Trophoblast cell (in vitro differentiated cells and primary cell): ENCODE data around the gene HCN1.

ENCODE experiments used
- DNase-seq, 2 donors: peaks; one replicate each; pipeline ENCODE4 v3.0.0-alpha.2; 2016
- H2AFZ ChIP-seq: 2 replicates; pipeline ENCODE4 v1.6.1; 2013; ENCODE audit warnings: low read length, moderate library complexity, mild to moderate bottlenecking; ENCODE audit not compliant: insufficient read depth, poor library complexity
- H2AK5ac ChIP-seq: 2 replicates; pipeline ENCODE4 v1.6.1; 2013; ENCODE audit warnings: mild to moderate bottlenecking, low read length
- H2BK120ac ChIP-seq: 2 replicates; pipeline ENCODE4 v1.6.1; 2013; ENCODE audit warnings: low read length, mild to moderate bottlenecking, moderate library complexity; ENCODE audit not compliant: insufficient read depth, poor library complexity
- H2BK12ac ChIP-seq: 2 replicates; pipeline ENCODE4 v1.6.1; 2013; ENCODE audit warnings: mild to moderate bottlenecking, low read length, moderate library complexity
- H2BK5ac ChIP-seq: 2 replicates; pipeline ENCODE4 v1.6.1; 2013; ENCODE audit warnings: low read length, low read depth, moderate library complexity, mild to moderate bottlenecking; ENCODE audit not compliant: poor library complexity
- H3K14ac ChIP-seq: 2 replicates; pipeline ENCODE4 v1.6.1; 2013; ENCODE audit warnings: mild to moderate bottlenecking, low read length
- H3K18ac ChIP-seq: 2 replicates; pipeline ENCODE4 v1.6.1; 2013; ENCODE audit warnings: mild to moderate bottlenecking, low read length
- H3K23ac ChIP-seq: 2 replicates; pipeline ENCODE4 v1.6.1; 2013; ENCODE audit warnings: low read length
- H3K27ac ChIP-seq: 2 replicates; pipeline ENCODE4 v1.5.1; 2013; ENCODE audit warnings: low read depth, mild to moderate bottlenecking, inconsistent platforms, low read length, moderate library complexity
- H3K27me3 ChIP-seq: 2 replicates; pipeline ENCODE4 v1.6.1; 2013; ENCODE audit warnings: inconsistent platforms, mild to moderate bottlenecking, low read length, moderate library complexity; ENCODE audit not compliant: insufficient read depth
- H3K36me3 ChIP-seq, 2 experiments: 1 replicate in 1 of 2; 2 replicates in 1 of 2; pipeline ENCODE4 v1.6.1; 2013; ENCODE audit warnings: low read length in 2 of 2, mild to moderate bottlenecking in 2 of 2, moderate library complexity in 1 of 2; ENCODE audit not compliant: insufficient read depth in 2 of 2, control insufficient read depth in 1 of 2
- H3K4ac ChIP-seq: 2 replicates; pipeline ENCODE4 v1.6.1; 2013; ENCODE audit warnings: low read depth, mild to moderate bottlenecking, low read length, moderate library complexity
- H3K4me1 ChIP-seq, 2 experiments: 1 replicate in 1 of 2; 2 replicates in 1 of 2; pipeline ENCODE4 v1.6.1; 2013; ENCODE audit warnings: low read length in 2 of 2, mild to moderate bottlenecking in 2 of 2, moderate library complexity in 1 of 2; ENCODE audit not compliant: insufficient read depth in 2 of 2, control insufficient read depth in 1 of 2
- H3K4me2 ChIP-seq: 2 replicates; pipeline ENCODE4 v1.6.1; 2013; ENCODE audit warnings: inconsistent platforms, mild to moderate bottlenecking, low read length, moderate library complexity
- H3K4me3 ChIP-seq: 2 replicates; pipeline ENCODE4 v1.5.1; 2013; ENCODE audit warnings: mild to moderate bottlenecking, low read depth, low read length, inconsistent platforms
- H3K79me1 ChIP-seq: one replicate; pipeline ENCODE4 v1.6.1; 2013; ENCODE audit warnings: low read length
- H3K79me2 ChIP-seq: 2 replicates; pipeline ENCODE4 v1.6.1; 2013; ENCODE audit warnings: low read length, mild to moderate bottlenecking; ENCODE audit not compliant: control insufficient read depth, insufficient read depth, poor library complexity
- H3K9ac ChIP-seq: 2 replicates; pipeline ENCODE4 v1.6.1; 2013; ENCODE audit warnings: mild to moderate bottlenecking, low read length
- H3K9me3 ChIP-seq: 2 replicates; pipeline ENCODE4 v1.6.1; 2013; ENCODE audit warnings: low read depth, mild to moderate bottlenecking, control low read depth, inconsistent platforms, low read length; ENCODE audit not compliant: insufficient read depth
- H4K12ac ChIP-seq: 2 replicates; pipeline ENCODE4 v1.6.1; 2013; ENCODE audit warnings: low read depth, mild to moderate bottlenecking, low read length, moderate library complexity
- H4K8ac ChIP-seq: 2 replicates; pipeline ENCODE4 v1.6.1; 2013; ENCODE audit warnings: low read depth, mild to moderate bottlenecking, low read length, moderate library complexity
- H4K91ac ChIP-seq: one replicate; pipeline ENCODE4 v1.6.1; 2013; ENCODE audit warnings: low read depth, mild to moderate bottlenecking, low read length, moderate library complexity
- WGBS: extraction: QIAGEN DNeasy Blood & Tissue Kit; methylation state at CpG from one replicate; pipeline ENCODE4 v1.1.7; 2013; ENCODE audit warnings: missing lambda C conversion rate; ENCODE audit not compliant: insufficient read length, insufficient coverage; ENCODE audit errors: extremely low coverage; 5-methylcytosine and 5-hydroxymethylcytosine counted together

Gene HCN1

GRCh38 chr5:45410304-45410995 is 285.7 kb downstream of the HCN1 start:
- Histone ChIP-seq H4K91ac (no peak overlapping the region), H3K27me3 (no peaks in the 10 kb centered on the region), H3K36me3 (no peaks in the 10 kb centered on the region), H3K27ac (no peak overlapping the region), H3K4me2 (no peak overlapping the region), H2AFZ (no peak overlapping the region), H2BK12ac (no peak overlapping the region), H2BK120ac (no peak overlapping the region), H3K79me2 (no peaks in the 10 kb centered on the region), H3K4me3 (no peak overlapping the region), H3K9me3 (no peaks in the 10 kb centered on the region), H3K4ac (no peak overlapping the region), H3K23ac (no peak overlapping the region), H4K12ac (no peak overlapping the region), H3K14ac (no peak overlapping the region), H3K4me1 (no peaks in the 10 kb centered on the region), H2AK5ac (no peak overlapping the region), H3K79me1 (no peaks in the 10 kb centered on the region), H3K9ac (no peak overlapping the region), H4K8ac (no peak overlapping the region), H2BK5ac (no peak overlapping the region), H3K18ac (no peak overlapping the region)
- DNase-seq, result no peak
- no CpG with 5 or more reads among the region's 3 CpGs for WGBS

- DNase-seq, result no peak
Observed at GRCh38 chr5:45408067-45408466, 288.1 kb downstream of the HCN1 start.

GRCh38 chr5:45402804-45403455 is 293.2 kb downstream of the HCN1 start:
- Histone ChIP-seq H2AK5ac (no peak overlapping the region), H2AFZ (no peak overlapping the region), H2BK12ac (no peak overlapping the region), H3K4me1 (no peaks in the 10 kb centered on the region), H3K4me2 (no peak overlapping the region), H3K23ac (no peak overlapping the region), H4K8ac (no peak overlapping the region), H3K14ac (no peak overlapping the region), H3K4ac (no peak overlapping the region), H2BK120ac (no peak overlapping the region), H3K27me3 (no peaks in the 10 kb centered on the region), H3K27ac (no peak overlapping the region), H4K91ac (no peak overlapping the region), H3K36me3 (no peaks in the 10 kb centered on the region), H3K9me3 (no peaks in the 10 kb centered on the region), H3K79me1 (no peaks in the 10 kb centered on the region), H3K18ac (no peak overlapping the region), H3K9ac (no peak overlapping the region), H4K12ac (no peak overlapping the region), H3K4me3 (no peak overlapping the region), H3K79me2 (no peaks in the 10 kb centered on the region), H2BK5ac (no peak overlapping the region)
- DNase-seq, result no peak
- WGBS, result no CpG with 5 or more reads among the region's 1 CpG

More at GRCh38 chr5:45408067-45408466, 288.1 kb downstream of the HCN1 start:
- no peak overlapping the region for H3K23ac ChIP-seq
- H3K27me3 ChIP-seq, result no peaks in the 10 kb centered on the region
- H2BK5ac ChIP-seq, result no peak overlapping the region
- H3K79me1 ChIP-seq, result no peaks in the 10 kb centered on the region
- H3K4me2 ChIP-seq, result no peak overlapping the region
- no CpG with 5 or more reads among the region's 2 CpGs for WGBS
- H2AFZ ChIP-seq, result no peak overlapping the region
- no peaks in the 10 kb centered on the region for H3K79me2 ChIP-seq
- no peak overlapping the region for H2BK120ac ChIP-seq
- H3K9me3 ChIP-seq, result no peaks in the 10 kb centered on the region
- no peak overlapping the region for H3K4ac ChIP-seq
- H4K91ac ChIP-seq, result no peak overlapping the region
- no peak overlapping the region for H3K27ac ChIP-seq
- no peak overlapping the region for H3K4me3 ChIP-seq
- H2BK12ac ChIP-seq, result no peak overlapping the region
- no peak overlapping the region for H2AK5ac ChIP-seq
- H3K4me1 ChIP-seq, result no peaks in the 10 kb centered on the region
- H4K12ac ChIP-seq, result no peak overlapping the region
- no peak overlapping the region for H3K9ac ChIP-seq
- no peak overlapping the region for H3K18ac ChIP-seq
- no peak overlapping the region for H4K8ac ChIP-seq
- no peaks in the 10 kb centered on the region for H3K36me3 ChIP-seq
- no peak overlapping the region for H3K14ac ChIP-seq

- H3K4me2 ChIP-seq, result no peak overlapping the region
- H3K9ac ChIP-seq, result no peak overlapping the region
- H4K91ac ChIP-seq, result no peak overlapping the region
- H4K8ac ChIP-seq, result no peak overlapping the region
- H2AK5ac ChIP-seq, result no peak overlapping the region
- DNase-seq, result no peak
- no peaks in the 10 kb centered on the region for H3K79me1 ChIP-seq
- H3K79me2 ChIP-seq, result no peaks in the 10 kb centered on the region
- H3K27ac ChIP-seq, result no peak overlapping the region
- no peak overlapping the region for H2BK120ac ChIP-seq
- no peak overlapping the region for H2AFZ ChIP-seq
- no peaks in the 10 kb centered on the region for H3K9me3 ChIP-seq
- no peak overlapping the region for H3K4me3 ChIP-seq
- WGBS, result no CpG with 5 or more reads among the region's 1 CpG
- H3K27me3 ChIP-seq, result no peaks in the 10 kb centered on the region
- no peaks in the 10 kb centered on the region for H3K4me1 ChIP-seq
- H3K23ac ChIP-seq, result no peak overlapping the region
- H3K18ac ChIP-seq, result no peak overlapping the region
- H4K12ac ChIP-seq, result no peak overlapping the region
- no peak overlapping the region for H3K4ac ChIP-seq
- no peak overlapping the region for H2BK5ac ChIP-seq
- H2BK12ac ChIP-seq, result no peak overlapping the region
- H3K36me3 ChIP-seq, result no peaks in the 10 kb centered on the region
- no peak overlapping the region for H3K14ac ChIP-seq
Observed at GRCh38 chr5:45399041-45399440, 297.1 kb downstream of the HCN1 start.
